Measurements from ENCODE around the gene OGA. TPM values are rescaled to one million over a fixed set of nuclear protein-coding genes. Genes with fewer than 3 reads are reported as not detected.
A peak's percentile ranks its signal among the peaks of the same experiment; 100 is the strongest.

Gene OGA
- total and polyA plus RNA-seq, 2 of the 8 experiments (the other 6 are each of a cell fraction or from before 2014, with no cell fraction given): 31.2 to 107 TPM

DNA sequence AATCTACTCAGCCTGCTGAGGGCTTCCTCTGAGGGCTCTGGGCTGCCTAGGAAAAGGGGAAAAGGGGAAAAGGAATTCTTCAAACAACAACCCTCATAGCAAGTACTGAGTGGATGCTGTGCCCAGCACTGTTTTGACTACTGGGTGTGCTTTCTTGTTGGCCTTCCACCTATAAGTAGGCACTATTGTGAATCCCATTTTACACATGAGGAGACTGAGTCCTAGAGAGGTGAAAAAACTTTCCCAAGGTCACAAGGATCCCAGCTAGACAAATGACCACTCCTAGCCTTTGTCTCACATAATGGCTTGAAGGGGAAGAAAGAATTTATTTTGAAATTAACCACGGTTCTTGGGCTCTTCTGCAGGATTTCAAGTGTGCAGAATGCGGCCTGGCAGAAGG, 59.4 kb downstream of the OGA start:
- no peak overlapping the region for H3K14ac ChIP-seq (ENCODE audit: insufficient read length)
- DNase-seq (ENCODE audit: low read depth in 1 of 2, low spot score in 2 of 2) (no peak), FAIRE-seq (no peak)
- no peaks in the 10 kb centered on the region for H4K20me1 ChIP-seq (replicated peaks in 1 of 2; ENCODE audit: control insufficient read depth in 1 of 2, insufficient read depth in 2 of 2, low read length in 2 of 2)
- no peak overlapping the region for H3K4me3 ChIP-seq (ENCODE audit: extremely low read depth in 1 of 4, insufficient read depth in 2 of 4, low read depth in 3 of 4, low read length in 4 of 4)
- no peaks in the 10 kb centered on the region for H3K36me3 ChIP-seq (ENCODE audit: control insufficient read depth in 2 of 4, insufficient read depth in 4 of 4, low read length in 3 of 4)
- no peaks in the 10 kb centered on the region for H3K79me2 ChIP-seq (ENCODE audit: control insufficient read depth in 1 of 2, insufficient read depth in 2 of 2, low read length in 2 of 2)
- H3K9ac ChIP-seq (replicated peaks in 1 of 4; ENCODE audit: extremely low read depth in 1 of 4, low read depth in 3 of 4, low read length in 3 of 4): no peak overlapping the region
- no peak overlapping the region for H3K18ac ChIP-seq (ENCODE audit: extremely low read depth, low read length)
- H3K4me2 ChIP-seq (ENCODE audit: insufficient read depth in 1 of 2, low read depth in 2 of 2, low read length in 2 of 2): 0 out of 4 replicates have a peak overlapping the region, but pooled peaks of 1 of the 2 experiments have one; percentile 27
- H4K91ac ChIP-seq (replicated peaks; ENCODE audit: insufficient read length, low read length): no peak overlapping the region
- H2AFZ ChIP-seq (ENCODE audit: low read length): no peak overlapping the region
- no peak overlapping the region for H2BK5ac ChIP-seq (ENCODE audit: low read depth, low read length)
- H2BK120ac ChIP-seq (replicated peaks; ENCODE audit: low read depth, low read length): no peak overlapping the region
- no peak overlapping the region for H3K23ac ChIP-seq (ENCODE audit: insufficient read length)
- ChIA-PET POLR2A (ENCODE audit: partially characterized antibody) (interaction anchor here (1.3 to 4.1 kb wide), 5 partner anchors 10 to 65 kb away, joined by 3 to 19 read pairs (median 6); partner anchors contain the start of gene NPM3), CTCF (ENCODE audit: partially characterized antibody) (interaction anchor here (0.6 to 8.8 kb wide), 10 partner anchors 9 to 156 kb away, joined by 3 to 89 read pairs (median 5); no protein-coding TSS in a partner anchor)
- H3K4ac ChIP-seq (replicated peaks; ENCODE audit: insufficient read length, low read depth, low read length): no peak overlapping the region
- no peaks in the 10 kb centered on the region for H3K23me2 ChIP-seq (ENCODE audit: low read depth, low read length)
- H2AK5ac ChIP-seq (ENCODE audit: low read depth, low read length): no peak overlapping the region
- WGBS, 2 experiments (ENCODE audit: extremely low coverage in 1 of 2, insufficient coverage in 1 of 2, insufficient read length in 1 of 2, insufficient replicate concordance in 2 of 2, low coverage in 1 of 2, low lambda C conversion rate in 2 of 2, missing lambda C conversion rate in 1 of 2): 93% methylated on average over 2 of the region's 2 CpGs; no CpG with 5 or more reads in 1 of the 2 experiments
- no peaks in the 10 kb centered on the region for H3K9me3 ChIP-seq (ENCODE audit: insufficient read depth in 2 of 2, low read depth in 1 of 2, low read length in 1 of 2)
- H4K5ac ChIP-seq (ENCODE audit: insufficient read length, low read depth, low read length): no peak overlapping the region
- no peak overlapping the region for H3K56ac ChIP-seq (replicated peaks; ENCODE audit: insufficient read length, low read depth, low read length)
- no peak overlapping the region; the same call in 1 of the 2 replicates for H4K8ac ChIP-seq (ENCODE audit: extremely low read depth, insufficient read depth, low read length)
- H3K4me1 ChIP-seq (replicated peaks in 1 of 4; ENCODE audit: control insufficient read depth in 3 of 4, insufficient read depth in 4 of 4, low read length in 3 of 4): peaks cover 0 to 9% (median 7%) of the 10 kb centered on the region in 4 experiments; a peak in 6 of 7 replicates
- H3K79me1 ChIP-seq (ENCODE audit: low read depth, low read length): no peaks in the 10 kb centered on the region
- H2BK20ac ChIP-seq (ENCODE audit: low read length): peak overlapping the region; percentile 25; the same call in 1 of the 2 replicates
- peak overlapping the region; percentile 12; the same call in 1 of the 2 replicates for H2BK12ac ChIP-seq (ENCODE audit: low read depth, low read length)
- H2BK15ac ChIP-seq (ENCODE audit: low read length): 0 out of 2 replicates have a peak overlapping the region, but pooled peaks have one; percentile 40
- H3K27ac ChIP-seq (ENCODE audit: low read depth, low read length): no peak overlapping the region
- H3K27me3 ChIP-seq (replicated peaks in 1 of 4; ENCODE audit: control insufficient read depth in 3 of 4, extremely low read depth in 1 of 4, insufficient read depth in 3 of 4, low read length in 3 of 4): peaks cover 0 to 5% (median 4%) of the 10 kb centered on the region in 4 experiments; a peak in 3 of 7 replicates
- TF ChIP-seq NRF1 (IDR thresholded peaks at IDR 0.05; ENCODE audit: low read depth, low read length): no peak
- TF ChIP-seq RNF2 (IDR thresholded peaks at IDR 0.05; ENCODE audit: borderline replicate concordance, low read depth, low read length, missing control alignments, poor library complexity, severe bottlenecking): no peak
- no peak for TF ChIP-seq GTF2F1 (IDR thresholded peaks at IDR 0.05; ENCODE audit: borderline replicate concordance, low read depth, low read length)
- no peak for TF ChIP-seq CREB1 (IDR thresholded peaks at IDR 0.05)
- TF ChIP-seq PHF8 (conservative IDR thresholded peaks at IDR 0.05; ENCODE audit: low read depth, low read length): no peak
- TF ChIP-seq MAX (IDR thresholded peaks at IDR 0.05): no peak
- no peak for TF ChIP-seq POU5F1 (IDR thresholded peaks at IDR 0.05; ENCODE audit: low read depth, low read length)
- TF ChIP-seq TAF1 (IDR thresholded peaks at IDR 0.05; ENCODE audit: low read depth, low read length): no peak
- no peak for TF ChIP-seq GABPA (IDR thresholded peaks at IDR 0.05; ENCODE audit: borderline replicate concordance, insufficient read depth, low read length)
- TF ChIP-seq TCF12 (IDR thresholded peaks at IDR 0.05; ENCODE audit: low read depth, low read length): no peak
- no peak for TF ChIP-seq TBP (IDR thresholded peaks at IDR 0.05; ENCODE audit: low read depth, low read length)
- no peak for TF ChIP-seq SIX5 (IDR thresholded peaks at IDR 0.05; ENCODE audit: low read depth, low read length)
- TF ChIP-seq RXRA (IDR thresholded peaks at IDR 0.05; ENCODE audit: insufficient read depth, low read depth, low read length): no peak
- TF ChIP-seq SRF (IDR thresholded peaks at IDR 0.05; ENCODE audit: low read depth, low read length): no peak

All from H1 (cell line).